Progenitor cell of endocrine pancreas (in vitro differentiated cells): ENCODE data around the gene TMEM240. TPM values are rescaled to one million over a fixed set of nuclear protein-coding genes. Genes with fewer than 3 reads are reported as not detected.
"Not testable (repeated sequence)": the region's sequence is repeated elsewhere in the genome, so short reads cannot be mapped to it uniquely, and the experiment has no call there.

ENCODE experiments used
- DNase-seq: peaks from one replicate; pipeline ENCODE4 v3.0.0; 2021; ENCODE audit warnings: low spot score; ENCODE audit not compliant: unreplicated experiment
- H3K27ac Mint-ChIP-seq: 2 replicates; pipeline ENCODE4 v1.8.0; 2021; ENCODE audit warnings: mild to moderate bottlenecking, moderate library complexity, mixed read lengths
- H3K27me3 Mint-ChIP-seq: 2 replicates; pipeline ENCODE4 v1.8.0; 2021; ENCODE audit warnings: mixed read lengths
- H3K36me3 Mint-ChIP-seq: 2 replicates; pipeline ENCODE4 v1.8.0; 2022; ENCODE audit warnings: mixed read lengths; ENCODE audit not compliant: insufficient read depth
- H3K4me1 Mint-ChIP-seq: 2 replicates; pipeline ENCODE4 v1.8.0; 2021; ENCODE audit warnings: low read depth, mixed read lengths
- H3K4me3 Mint-ChIP-seq: 2 replicates; pipeline ENCODE4 v1.8.0; 2021; ENCODE audit warnings: low read depth, mild to moderate bottlenecking, moderate library complexity, mixed read lengths
- H3K9me3 Mint-ChIP-seq: 2 replicates; pipeline ENCODE4 v1.8.0; 2021; ENCODE audit warnings: low read depth, mixed read lengths
- CTCF ChIP-seq: fragments of 200-600 bp; sonication (generic); IDR thresholded peaks from one replicate; pipeline ENCODE4 v1.5.0; 2021; ENCODE audit warnings: antibody characterized with exemption, mild to moderate bottlenecking; ENCODE audit not compliant: unreplicated experiment
- total RNA-seq: library from RNA; stranded (reverse); gene quantifications from 2 replicates; pipeline ENCODE4 v1.2.1, GENCODE V29; 2021

TMEM240 gene
- total RNA-seq, 1 donor from 2014 or later: 6.6 TPM

GRCh38 chr1:1534401-1535154 lies 5.8 kb downstream of the TMEM240 start:
- no peaks in the 10 kb centered on the region for H3K4me1 Mint-ChIP-seq
- peaks cover 17% of the 10 kb centered on the region for H3K36me3 Mint-ChIP-seq
- DNase-seq: no peak
- no peaks in the 10 kb centered on the region for H3K27me3 Mint-ChIP-seq
- H3K4me3 Mint-ChIP-seq: no peak overlapping the region
- no peak for TF ChIP-seq CTCF
- peaks cover 5% of the 10 kb centered on the region for H3K9me3 Mint-ChIP-seq
- H3K27ac Mint-ChIP-seq: no peak overlapping the region

- not testable (repeated sequence) for H3K27ac Mint-ChIP-seq, H3K4me3 Mint-ChIP-seq, DNase-seq, H3K27me3 Mint-ChIP-seq, H3K4me1 Mint-ChIP-seq, H3K9me3 Mint-ChIP-seq
- peaks cover 19% of the 10 kb centered on the region for H3K36me3 Mint-ChIP-seq
These were observed 6.5 kb downstream of the TMEM240 start for GRCh38 chr1:1533894-1534291.

- not testable (repeated sequence) for H3K27ac Mint-ChIP-seq, H3K4me3 Mint-ChIP-seq, H3K9me3 Mint-ChIP-seq, DNase-seq, H3K27me3 Mint-ChIP-seq, H3K4me1 Mint-ChIP-seq
- H3K36me3 Mint-ChIP-seq: peaks cover 19% of the 10 kb centered on the region
These were observed 7.1 kb downstream of the TMEM240 start for GRCh38 chr1:1533176-1533893.

GRCh38 chr1:1531947-1532346 lies 8.5 kb downstream of the TMEM240 start:
- no peaks in the 10 kb centered on the region for H3K4me1 Mint-ChIP-seq
- H3K36me3 Mint-ChIP-seq: peaks cover 19% of the 10 kb centered on the region
- no peak for DNase-seq
- H3K4me3 Mint-ChIP-seq: no peak overlapping the region
- TF ChIP-seq CTCF: no peak
- no peaks in the 10 kb centered on the region for H3K27me3 Mint-ChIP-seq
- H3K9me3 Mint-ChIP-seq: peaks cover 5% of the 10 kb centered on the region
- H3K27ac Mint-ChIP-seq: no peak overlapping the region

GRCh38 chr1:1529936-1530335 lies 10.5 kb downstream of the TMEM240 start:
- Mint-ChIP-seq H3K27me3 (no peaks in the 10 kb centered on the region), H3K36me3 (peaks cover 19% of the 10 kb centered on the region), H3K4me3 (no peak overlapping the region), H3K4me1 (no peaks in the 10 kb centered on the region), H3K9me3 (peaks cover 5% of the 10 kb centered on the region), H3K27ac (no peak overlapping the region)
- no peak for DNase-seq
- no peak for TF ChIP-seq CTCF

GRCh38 chr1:1529321-1529720 lies 11.1 kb downstream of the TMEM240 start:
- Mint-ChIP-seq H3K4me1 (no peaks in the 10 kb centered on the region), H3K27me3 (no peaks in the 10 kb centered on the region), H3K36me3 (peaks cover 19% of the 10 kb centered on the region), H3K27ac (no peak overlapping the region), H3K4me3 (no peak overlapping the region), H3K9me3 (peaks cover 5% of the 10 kb centered on the region)
- TF ChIP-seq CTCF: no peak
- DNase-seq: no peak
